GM21528 (cell line): Measurements from ENCODE around the gene FSD1.
A peak's percentile ranks its signal among the peaks of the same experiment; 100 is the strongest.
"Not testable (repeated sequence)": the region's sequence is repeated elsewhere in the genome, so short reads cannot be mapped to it uniquely, and the experiment has no call there.

Experiments used
- ATAC-seq: cut with Tn5 transposase; IDR thresholded peaks from one replicate; pipeline ENCODE4 v1.9.1; 2021; ENCODE audit warnings: mild to moderate bottlenecking, moderate library complexity; ENCODE audit not compliant: unreplicated experiment, low FRiP score

The FSD1 gene

DNA sequence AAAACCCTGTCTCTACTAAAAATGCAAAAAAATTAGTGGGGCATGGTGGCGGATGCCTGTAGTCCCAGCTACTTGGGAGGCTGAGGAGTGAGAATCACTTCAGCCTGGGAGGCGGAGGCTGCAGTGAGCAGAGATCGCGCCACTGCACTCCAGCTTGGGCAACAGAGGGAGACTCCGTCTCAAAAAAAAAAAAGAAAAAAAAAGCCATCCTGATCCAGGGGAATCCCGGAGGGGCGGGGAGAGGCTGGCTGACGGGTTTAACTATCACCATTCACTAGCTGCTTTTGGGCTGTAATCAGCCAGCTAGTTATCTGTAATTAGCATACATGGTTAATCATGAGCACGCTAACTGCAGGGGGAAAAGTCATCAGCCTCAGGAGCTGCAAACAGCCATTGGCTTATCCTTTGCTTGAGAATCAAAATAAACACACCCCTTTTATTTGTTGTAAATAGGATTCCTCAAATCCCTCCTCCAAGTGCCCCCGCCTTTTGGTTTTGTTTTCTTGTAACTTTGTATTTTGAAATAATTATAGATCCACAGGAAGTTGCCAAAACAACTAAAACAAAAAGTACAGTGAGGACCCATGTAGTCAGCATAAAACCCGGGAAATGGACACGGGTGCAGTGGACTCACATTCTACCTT is 9.6 kb downstream of the FSD1 start:
- no peak for ATAC-seq

DNA sequence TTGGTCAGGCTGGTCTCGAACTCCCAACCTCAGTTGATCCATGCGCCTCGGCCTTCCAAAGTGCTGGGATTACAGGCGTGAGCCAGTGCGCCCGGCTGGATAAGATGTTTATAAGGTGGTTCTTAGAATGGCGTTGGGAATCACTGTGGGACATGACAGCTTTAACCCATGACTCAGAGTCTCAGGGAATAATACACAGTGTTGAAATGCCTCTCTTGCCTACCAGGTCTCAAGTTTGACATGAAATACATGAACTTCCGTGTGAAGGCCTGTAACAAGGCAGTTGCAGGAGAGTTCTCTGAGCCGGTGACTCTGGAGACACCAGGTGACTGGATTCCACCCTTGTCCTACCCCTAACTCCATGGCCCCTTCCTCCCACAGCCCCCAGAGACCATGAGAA is 12.6 kb downstream of the FSD1 start:
- no peak for ATAC-seq

DNA sequence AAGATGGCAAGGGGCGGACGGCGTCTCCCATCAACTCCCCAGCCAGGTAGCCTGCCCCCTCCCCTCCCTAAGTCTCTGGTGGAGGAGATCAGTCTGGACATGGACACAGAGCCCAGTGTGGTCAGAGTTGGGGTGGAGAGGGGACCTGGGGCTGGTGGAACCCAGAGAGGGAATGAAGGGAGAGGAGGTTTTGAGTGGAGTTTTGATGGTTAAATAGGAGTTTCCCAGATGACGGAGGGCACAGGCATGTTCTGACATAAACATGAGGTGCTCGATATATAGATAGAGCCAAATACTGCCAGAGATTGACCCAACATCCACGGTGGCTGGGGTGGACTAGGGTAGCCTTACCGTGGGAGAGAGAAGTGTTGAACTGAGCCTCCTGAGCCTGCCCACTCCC is 14.1 kb downstream of the FSD1 start:
- no peak for ATAC-seq

DNA sequence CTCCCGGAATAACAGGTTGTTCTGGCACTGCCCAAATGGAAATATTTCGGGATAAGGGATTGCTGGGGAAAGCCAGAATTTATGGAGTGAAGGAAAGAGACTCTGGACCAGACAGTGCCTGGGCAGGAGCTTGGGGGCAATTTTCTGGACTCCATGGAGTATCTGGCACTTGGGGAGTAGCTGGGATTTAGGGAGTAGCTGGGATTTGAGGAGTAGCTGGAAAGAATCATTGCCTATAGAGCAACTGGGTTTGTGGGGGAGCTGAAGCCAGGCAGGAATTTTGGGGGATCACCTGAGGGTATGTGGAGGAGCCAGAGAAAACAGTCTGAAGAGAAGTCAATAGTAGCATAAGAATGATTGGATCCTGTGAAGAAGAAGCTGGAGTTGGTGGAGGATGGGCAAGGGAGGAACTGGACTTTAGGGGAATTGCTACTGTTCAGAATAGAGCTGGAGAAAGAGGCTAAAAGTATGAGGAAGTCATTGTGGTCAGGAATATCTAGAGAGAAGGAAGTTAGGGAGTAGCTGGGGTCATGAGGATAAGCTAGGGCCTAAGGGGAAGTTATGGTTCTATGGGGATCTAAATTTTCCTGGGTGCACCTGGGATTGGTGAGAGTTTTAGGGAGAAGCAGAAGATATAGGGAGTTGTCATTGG is 14.8 kb downstream of the FSD1 start:
- no peak for ATAC-seq

DNA sequence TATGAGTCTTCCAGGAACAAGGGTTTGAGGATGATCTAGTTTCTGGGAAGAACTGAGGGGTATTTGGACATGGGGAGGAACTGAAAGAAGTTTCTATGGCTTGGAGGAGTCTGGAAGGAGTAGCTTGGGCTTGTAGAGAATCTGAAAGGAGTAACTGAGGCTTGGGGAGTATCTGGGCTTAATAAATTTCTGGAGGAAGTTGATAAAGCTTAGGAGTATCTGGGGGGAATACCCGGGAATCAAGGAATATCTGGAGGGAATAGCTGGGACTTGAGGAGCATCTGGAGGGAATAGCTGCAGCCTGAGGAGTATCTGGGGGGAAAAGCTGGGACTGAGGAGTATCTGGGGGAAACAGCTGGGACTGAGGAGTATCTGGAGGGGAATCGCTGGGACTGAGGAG is 16.0 kb downstream of the FSD1 start:
- no peak for ATAC-seq

DNA sequence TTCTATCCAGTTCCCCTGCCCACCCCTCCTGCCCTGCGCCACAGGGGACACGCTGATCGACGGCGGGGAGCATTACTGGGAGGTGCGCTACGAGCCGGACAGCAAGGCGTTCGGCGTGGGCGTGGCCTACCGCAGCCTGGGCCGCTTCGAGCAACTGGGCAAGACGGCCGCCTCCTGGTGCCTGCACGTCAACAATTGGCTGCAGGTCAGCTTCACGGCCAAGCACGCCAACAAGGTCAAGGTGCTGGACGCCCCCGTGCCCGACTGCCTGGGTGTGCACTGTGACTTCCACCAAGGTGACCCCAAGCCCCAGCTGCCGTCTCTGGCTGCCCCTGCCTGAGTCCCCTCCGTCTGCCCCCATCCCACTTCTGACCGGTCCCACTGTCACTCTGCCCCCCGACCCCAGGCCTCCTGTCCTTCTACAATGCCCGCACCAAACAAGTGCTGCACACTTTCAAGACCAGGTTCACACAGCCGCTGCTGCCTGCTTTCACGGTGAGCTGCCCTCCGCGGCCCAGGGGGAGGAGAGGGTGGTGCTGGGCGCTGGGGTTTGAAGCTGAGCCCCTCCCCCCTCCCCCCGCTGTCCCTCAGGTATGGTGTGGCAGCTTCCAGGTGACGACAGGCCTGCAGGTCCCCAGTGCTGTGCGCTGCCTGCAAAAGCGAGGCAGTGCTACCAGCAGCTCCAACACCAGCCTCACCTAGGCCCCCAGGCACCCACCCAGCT is 18.7 kb downstream of the FSD1 start:
- no peak for ATAC-seq

DNA sequence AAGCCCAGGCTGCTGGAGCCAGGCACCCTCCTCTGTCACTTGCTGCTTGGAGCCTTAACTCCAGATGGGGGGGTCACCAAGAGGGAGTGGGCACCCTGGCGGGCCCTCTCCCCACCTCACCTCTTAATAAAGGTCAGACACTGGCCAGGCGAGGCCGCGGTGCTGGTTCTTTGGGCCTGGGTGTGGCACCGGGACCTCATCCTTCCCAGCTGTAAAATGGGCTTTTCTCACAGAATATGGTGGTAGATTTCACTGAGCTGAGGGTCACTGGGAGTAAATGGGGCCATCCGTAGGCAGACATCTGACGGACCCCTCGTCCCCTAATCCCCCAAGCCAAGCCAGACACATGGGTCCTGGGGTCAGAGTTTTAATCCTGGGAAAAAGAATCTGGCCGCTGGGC is 19.3 kb downstream of the FSD1 start:
- no peak for ATAC-seq

DNA sequence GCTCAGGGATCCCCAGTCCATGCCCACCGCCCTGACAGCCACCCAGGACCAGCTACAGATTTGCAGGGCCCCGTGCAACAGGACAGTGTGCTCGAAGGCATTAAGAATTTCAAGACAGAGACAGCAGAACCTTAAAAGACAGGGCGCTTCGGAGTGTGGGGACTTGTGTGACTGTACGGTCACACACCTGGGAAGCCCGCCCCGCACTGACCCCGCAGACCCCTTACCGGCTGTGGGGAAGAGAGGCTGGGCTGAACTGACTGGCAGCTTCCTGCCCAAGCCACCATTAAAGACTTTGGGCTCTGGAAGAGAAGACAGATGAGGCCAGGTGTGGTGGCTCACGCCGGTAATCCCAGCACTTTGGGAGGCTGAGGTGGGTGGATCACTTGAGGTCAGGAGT is 19.8 kb downstream of the FSD1 start:
- no peak for ATAC-seq

DNA sequence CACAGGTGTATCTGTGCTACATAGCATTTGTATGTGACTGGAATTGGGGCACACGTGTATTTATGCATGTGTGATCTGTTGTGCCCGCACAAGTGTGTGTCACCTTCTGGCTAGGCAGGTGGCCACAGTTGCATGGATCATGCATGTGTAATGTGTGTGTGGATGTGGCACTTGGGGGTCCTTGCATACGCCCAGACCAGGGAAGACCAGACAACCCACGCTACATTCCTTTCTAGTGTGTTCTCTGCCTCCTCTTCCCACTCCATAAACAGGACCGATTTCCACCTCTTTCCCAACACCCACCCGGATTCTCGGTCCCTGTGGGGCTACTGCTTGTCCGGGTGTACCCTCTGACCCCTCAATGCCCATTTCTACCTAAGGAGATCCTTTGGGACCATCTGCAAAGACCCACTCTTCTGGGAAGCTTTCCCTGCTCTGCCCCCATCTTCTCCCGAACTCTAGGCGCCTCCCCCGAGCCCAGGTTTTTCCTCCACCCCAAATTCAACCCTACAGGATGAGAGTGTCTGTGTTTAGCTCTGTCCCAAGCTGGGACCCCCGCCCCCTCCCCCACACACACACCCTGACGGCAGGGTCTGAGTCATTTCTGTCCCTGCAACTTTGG is 21.9 kb downstream of the FSD1 start:
- ATAC-seq: no peak

DNA sequence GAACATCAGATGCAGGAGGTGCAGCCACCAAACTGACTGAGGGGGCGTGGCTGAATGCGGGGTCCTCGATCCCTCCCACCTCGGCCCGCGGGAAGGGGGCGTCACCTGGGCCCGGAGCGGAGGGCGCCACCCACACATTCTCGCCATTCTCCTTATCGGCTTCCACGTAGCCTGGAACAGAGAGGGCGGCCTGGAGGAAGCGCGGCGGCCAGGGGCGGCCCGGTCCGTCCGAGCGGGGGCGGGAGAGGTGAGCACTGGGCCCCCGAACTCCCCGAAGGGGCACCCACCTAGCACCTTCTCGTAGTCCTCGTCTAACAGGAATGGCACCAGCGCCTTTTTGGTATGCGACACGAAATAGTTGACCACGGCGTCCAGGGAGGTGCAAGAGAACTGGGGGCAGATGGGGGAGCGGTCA is 22.4 kb downstream of the FSD1 start:
- ATAC-seq: no peak

DNA sequence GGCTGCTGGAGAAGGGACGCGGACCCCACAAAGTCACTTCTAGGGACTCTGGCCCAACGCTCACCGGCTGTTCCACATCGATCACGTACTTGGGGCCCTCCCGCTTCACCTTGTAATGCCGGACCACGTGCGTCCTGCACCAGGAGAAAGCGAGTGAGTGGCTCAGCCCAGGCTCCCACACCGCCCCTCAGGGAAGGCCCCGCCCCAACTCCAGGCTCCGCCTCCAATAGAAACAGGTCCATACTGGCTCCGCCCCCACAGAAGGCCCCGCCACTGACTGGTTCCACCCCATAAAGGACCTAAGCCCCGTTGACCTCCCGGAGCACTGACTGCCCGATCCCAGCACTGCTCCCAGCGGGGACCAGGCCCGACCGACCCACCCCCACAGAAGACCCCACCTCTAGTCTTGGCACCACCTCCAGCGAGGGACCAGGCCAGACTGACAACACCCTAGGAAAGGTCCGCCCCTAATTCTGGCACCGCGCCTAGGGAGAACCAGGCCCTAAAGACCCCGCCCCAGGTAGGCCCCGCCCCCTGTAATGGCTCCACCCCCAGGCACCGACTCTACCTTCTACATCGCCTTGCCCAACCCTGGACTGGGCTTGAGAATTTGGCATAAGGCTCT is 23.0 kb downstream of the FSD1 start:
- ATAC-seq: no peak

DNA sequence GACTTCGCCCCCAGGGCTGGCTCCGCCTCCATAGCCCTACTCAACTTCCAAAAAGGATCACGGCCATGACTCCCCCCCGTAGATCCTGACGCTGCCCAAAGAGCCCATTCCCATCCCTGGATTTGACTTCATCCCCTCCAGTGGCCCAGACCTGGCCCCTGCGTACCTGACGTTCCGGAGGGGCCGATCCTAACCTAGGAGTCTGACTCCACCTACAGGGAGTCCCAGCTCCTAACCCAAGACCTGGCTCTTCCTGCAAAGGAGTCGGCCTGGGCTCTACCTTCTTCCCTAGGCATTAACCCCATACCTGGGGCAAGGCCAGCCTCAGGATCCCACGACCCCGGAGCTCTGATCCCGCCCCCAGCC is 23.5 kb downstream of the FSD1 start:
- peak; percentile 9 for ATAC-seq

DNA sequence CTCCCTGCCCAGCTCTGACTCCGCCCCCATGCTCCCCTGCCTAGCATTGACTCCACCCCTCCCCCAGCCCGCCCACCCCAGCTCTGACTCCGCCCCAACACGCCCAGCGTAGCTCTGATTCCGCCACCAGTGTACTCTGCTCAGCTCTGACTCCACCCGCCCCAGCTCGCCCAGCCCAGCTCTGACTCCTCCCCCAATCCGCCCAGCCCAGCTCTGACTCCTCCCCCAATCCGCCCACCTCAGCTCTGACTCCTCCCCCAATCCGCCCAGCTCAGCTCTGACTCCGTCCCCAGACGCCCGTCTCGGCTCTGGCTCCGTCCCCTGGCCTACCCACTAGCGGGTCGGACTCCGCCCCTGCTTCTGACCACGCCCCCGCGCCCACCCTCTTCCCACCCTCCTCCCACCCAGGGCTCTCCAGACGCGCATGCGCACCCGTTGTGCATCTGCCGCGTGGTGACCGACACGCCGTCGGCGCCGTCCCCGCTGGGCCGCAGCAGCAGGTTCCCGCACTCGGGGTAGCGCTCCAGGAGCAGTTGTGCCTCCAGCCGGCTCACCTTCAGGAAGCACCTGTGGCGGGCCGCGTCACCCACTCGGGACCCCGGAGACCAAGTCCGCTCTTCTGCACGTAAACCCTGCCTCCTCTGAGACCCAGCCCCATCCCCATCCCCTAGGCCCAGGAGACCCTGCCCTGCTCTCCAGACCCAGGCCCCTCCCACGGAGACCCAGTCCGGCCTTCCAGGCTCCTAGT is 24.0 kb downstream of the FSD1 start:
- ATAC-seq: peak; percentile 49

DNA sequence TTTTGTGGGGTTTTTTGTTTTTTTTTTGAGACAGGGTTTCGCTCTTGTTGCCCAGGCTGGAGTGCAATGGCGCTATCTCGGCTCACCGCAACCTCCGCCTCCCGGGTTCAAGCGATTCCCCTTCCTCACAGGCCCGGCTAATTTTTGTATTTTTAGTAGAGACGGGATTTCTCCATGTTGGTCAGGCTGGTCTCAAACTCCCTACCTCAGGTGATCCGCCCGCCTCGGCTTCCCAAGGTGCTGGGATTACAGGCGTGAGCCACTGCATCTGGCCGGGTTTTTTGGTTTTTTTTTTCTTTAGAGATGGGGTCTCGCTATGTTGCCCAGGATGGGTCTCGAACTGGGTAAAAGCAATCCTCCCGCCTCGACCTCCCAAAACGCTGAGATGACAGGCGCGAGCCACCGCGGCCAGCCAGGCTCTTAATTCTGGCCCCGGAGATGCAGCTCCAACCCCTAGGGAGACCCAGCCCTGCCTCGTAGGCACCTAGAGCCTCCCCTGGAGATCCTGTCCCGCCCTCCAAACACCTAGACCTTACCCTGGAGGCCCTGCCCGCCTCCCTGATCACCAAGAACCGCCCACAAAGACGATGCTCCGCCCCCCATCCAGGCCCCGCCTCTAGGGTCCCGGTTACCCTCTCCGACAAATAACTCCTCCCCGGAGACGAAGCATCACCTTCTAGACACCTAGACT is 24.7 kb downstream of the FSD1 start:
- not testable (repeated sequence) for ATAC-seq

DNA sequence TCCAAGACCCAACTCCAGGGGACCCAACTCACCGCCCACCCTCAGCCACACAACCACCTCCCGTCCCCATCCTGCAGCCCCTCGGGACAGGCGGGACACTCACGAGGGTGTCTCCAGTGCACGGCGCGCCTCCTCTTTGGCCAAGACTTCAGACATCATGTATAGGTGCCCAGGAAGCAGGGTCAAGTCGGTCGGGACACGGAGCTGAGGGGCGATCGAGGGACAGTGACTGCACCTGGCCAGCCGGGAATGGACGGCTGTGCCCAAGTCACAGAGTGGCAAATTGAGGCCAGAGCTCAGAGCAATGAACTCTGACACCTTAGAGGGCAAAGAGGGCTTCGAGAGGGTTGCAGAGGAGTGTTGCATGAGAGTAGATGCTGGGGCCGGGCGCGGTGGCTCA is 25.5 kb downstream of the FSD1 start:
- ATAC-seq: no peak

DNA sequence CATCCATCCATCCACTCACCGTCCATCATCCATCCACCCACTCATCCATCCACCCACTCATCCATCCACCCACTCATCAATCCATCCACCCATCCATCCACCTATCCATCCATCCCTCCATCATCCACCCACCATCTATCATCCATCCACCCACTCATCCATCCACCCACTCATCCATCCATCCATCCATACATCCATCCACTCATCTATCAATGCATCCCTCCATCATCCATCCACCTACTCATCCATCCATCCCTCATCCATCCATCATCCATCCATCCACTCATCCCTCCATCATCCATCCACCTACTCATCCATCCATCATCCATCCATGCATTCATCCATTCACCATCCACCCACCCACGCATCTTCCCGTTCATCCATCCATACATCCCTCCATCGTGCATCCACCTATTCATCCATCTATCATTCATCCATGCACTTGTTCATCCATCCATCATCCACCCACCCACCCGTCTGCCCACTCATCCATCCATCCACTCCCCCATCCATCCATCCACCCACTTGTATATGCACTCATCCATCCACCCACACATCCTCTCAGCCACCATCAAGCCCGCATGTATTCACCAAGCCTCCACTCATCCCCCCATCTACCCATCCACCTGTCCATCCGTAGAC is 30.7 kb downstream of the FSD1 start:
- no peak for ATAC-seq

DNA sequence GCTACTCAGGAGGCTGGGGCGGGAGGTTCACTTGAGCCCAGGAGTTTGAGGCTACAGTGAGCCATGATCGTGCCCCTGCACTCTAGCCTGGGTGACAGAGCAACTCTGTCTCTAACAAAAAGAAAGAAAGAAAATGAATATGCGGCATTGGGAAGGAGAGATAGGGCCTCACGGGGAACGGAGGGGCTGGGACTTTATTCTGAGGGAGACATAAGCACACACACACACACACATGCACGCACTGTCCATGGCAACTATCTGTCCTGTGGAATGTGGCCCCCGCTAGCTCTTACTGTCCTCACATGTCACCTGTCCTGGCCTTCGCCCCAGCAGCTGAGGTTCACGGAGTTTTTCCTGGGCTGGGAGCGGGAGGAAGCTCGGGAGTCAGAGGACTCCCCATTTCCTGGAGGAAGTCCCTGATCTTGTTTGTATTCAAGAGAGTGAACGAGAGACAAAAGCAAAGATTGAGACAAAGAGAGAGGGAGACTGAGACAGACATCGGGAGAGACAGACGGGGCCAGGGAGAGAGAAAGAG is 33.6 kb downstream of the FSD1 start:
- ATAC-seq: no peak

DNA sequence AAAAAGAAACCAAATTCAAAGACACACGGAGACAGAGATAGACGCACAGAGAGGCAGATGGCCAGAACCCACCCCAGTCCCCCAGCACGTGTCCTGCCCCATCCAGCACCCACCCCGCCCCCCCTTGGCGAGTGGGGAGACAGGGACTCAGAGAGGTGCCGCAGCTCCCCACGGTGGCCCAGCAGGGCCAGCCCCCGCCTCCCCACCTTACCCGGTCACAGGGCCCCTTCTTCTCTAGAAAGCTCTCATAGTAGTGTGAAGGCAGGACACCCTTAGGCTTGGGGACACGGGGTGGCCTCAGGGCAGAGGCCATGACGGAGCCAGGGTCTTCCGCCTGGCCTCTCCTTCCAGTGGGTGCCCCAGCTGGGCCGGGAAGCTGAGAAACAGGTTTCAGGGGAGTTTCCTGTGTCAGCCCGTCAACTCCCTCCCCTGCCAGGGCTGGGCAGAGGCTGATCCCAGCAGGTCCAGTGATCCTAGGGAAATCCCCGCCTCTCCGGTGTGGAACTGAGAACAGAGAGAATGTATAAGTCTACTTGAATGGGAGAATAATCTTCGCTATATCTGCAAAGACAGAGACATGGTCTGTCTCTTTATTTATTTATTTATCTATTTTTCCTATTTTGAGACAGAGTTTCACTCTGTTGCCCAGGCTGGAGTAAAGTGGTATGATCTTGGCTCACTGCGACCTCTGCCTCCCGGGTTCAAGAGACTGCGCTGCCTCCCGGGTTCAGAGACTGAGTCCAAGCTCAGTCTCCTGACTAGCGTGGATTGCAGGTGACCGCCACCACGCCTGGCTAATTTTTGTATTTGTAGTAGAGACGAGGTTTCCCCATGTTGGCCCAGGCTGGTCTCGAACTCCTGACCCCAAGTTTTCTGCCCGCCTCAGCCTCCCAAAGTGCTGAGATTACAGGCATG is 34.3 kb downstream of the FSD1 start, which contains the start of gene STAP2:
Gene STAP2, minus strand, starts transcription at position 387 of the 915 bp plus-strand sequence. Its CDS starts 74 bp downstream, at position 313.
- ATAC-seq: no peak
